ENCODE measurements around the gene CFAP47. TPM values are rescaled to one million over a fixed set of nuclear protein-coding genes. Genes with fewer than 3 reads are reported as not detected.

CFAP47 gene
- total and polyA plus RNA-seq, 2 donors (not counting 3 experiments of a cell fraction or from before 2014, with no cell fraction given), result not detected

GRCh38 chrX:36083256-36083655 lies 163.7 kb downstream of the CFAP47 start:
- no peak overlapping the region for H3K9ac ChIP-seq (replicated peaks; ENCODE audit: extremely low read depth, insufficient read depth, low read length)
- H4K20me1 ChIP-seq (replicated peaks; ENCODE audit: control insufficient read depth, extremely low read depth, insufficient read depth, low read length), result no peaks in the 10 kb centered on the region
- no TSS peak for BruUV-seq (replicated peaks)
- FAIRE-seq, result no peak
- no peaks in the 10 kb centered on the region for H3K36me3 ChIP-seq (ENCODE audit: control insufficient read depth in 2 of 2, extremely low read depth in 1 of 2, insufficient read depth in 2 of 2, low read length in 2 of 2)
- no peak for DNase-seq (ENCODE audit: low read depth, low spot score)
- dilution Hi-C loops (cut with MboI; ENCODE audit: extremely low pct_ligation_motif_present, low sequenced_read_pairs), result no loop called here
- no peak overlapping the region for H3K4me3 ChIP-seq (replicated peaks in 1 of 3; ENCODE audit: insufficient read depth in 1 of 3, low read depth in 1 of 3, low read length in 3 of 3)
- no peaks in the 10 kb centered on the region for H3K4me1 ChIP-seq (ENCODE audit: control insufficient read depth, extremely low read depth, insufficient read depth, low read length)
- H3K27ac ChIP-seq (ENCODE audit: insufficient read depth, low read depth, low read length), result no peak overlapping the region
- H3K9me3 ChIP-seq (replicated peaks; ENCODE audit: control insufficient read depth, insufficient read depth, low read length), result no peaks in the 10 kb centered on the region
- H3K4me2 ChIP-seq (ENCODE audit: insufficient read depth, low read length), result no peak overlapping the region
- TF ChIP-seq GATA2 (IDR thresholded peaks at IDR 0.05; ENCODE audit: insufficient read depth, insufficient read length, low read depth, low read length) (no peak), MAX (IDR thresholded peaks at IDR 0.05; ENCODE audit: insufficient read depth, insufficient read length) (no peak), MYC (IDR thresholded peaks at IDR 0.05; ENCODE audit: low read depth, low read length) (no peak), FOS (IDR thresholded peaks at IDR 0.05; ENCODE audit: borderline replicate concordance, insufficient read depth, low read length) (no peak), POLR2A (IDR thresholded peaks at IDR 0.05; ENCODE audit: low read depth, low read length) (no peak), EZH2 (IDR thresholded peaks at IDR 0.05; ENCODE audit: borderline replicate concordance, low read depth, low read length, severe bottlenecking) (no peak), CTCF (IDR thresholded peaks at IDR 0.05; ENCODE audit: extremely low read depth in 1 of 2, insufficient read depth in 1 of 2, low read depth in 1 of 2, low read length in 2 of 2) (no peak), JUN (IDR thresholded peaks at IDR 0.05; ENCODE audit: borderline replicate concordance, insufficient read depth, insufficient read length, low read depth) (no peak), POLR2AphosphoS5 (IDR thresholded peaks at IDR 0.05; ENCODE audit: insufficient read depth, low read depth, low read length) (no peak)
- intact Hi-C loops (cut with micrococcal nuclease), result loop anchor here (10.0 kb wide), 1 partner anchor 412 kb away; no protein-coding TSS in a partner anchor
- H2AFZ ChIP-seq (ENCODE audit: low read depth, low read length), result no peak overlapping the region
- ChIA-PET POLR2A (no interaction called here), CTCF (no interaction called here)
- H3K27me3 ChIP-seq (ENCODE audit: control insufficient read depth in 2 of 2, insufficient read depth in 2 of 2, low read length in 2 of 2), result no peaks in the 10 kb centered on the region
- H3K79me2 ChIP-seq (ENCODE audit: control insufficient read depth, insufficient read depth, low read length), result no peaks in the 10 kb centered on the region
- H3K9me1 ChIP-seq (replicated peaks; ENCODE audit: control insufficient read depth, extremely low read depth, insufficient read depth, low read length), result no peaks in the 10 kb centered on the region
